Panc1 (cell line): Measurements from ENCODE around the gene PGF.

Experiments used
- POLR2AphosphoS5 ChIP-seq: IDR thresholded peaks from 2 replicates; pipeline ENCODE4 v1.6.1; 2012; ENCODE audit warnings: mild to moderate bottlenecking, low read depth, low read length, moderate library complexity
- REST ChIP-seq, 2 experiments: IDR thresholded peaks; 2 replicates each; pipeline ENCODE4 v1.6.1; 2011 to 2012; ENCODE audit warnings: low read depth in 2 of 2, control low read depth in 1 of 2, low read length in 1 of 2, mild to moderate bottlenecking in 1 of 2, moderate library complexity in 1 of 2; ENCODE audit not compliant: insufficient read depth in 1 of 2
- SIN3A ChIP-seq: IDR thresholded peaks from 2 replicates; pipeline ENCODE4 v1.6.1; 2012; ENCODE audit warnings: low read depth, mild to moderate bottlenecking, low read length, moderate library complexity, borderline replicate concordance; ENCODE audit not compliant: insufficient read depth
- TF ChIP-seq, protein P1 (sequence below): fragments of 450-650 bp; IDR thresholded peaks from 2 replicates; pipeline ENCODE4 v1.5.1; 2017; ENCODE audit warnings: mild to moderate bottlenecking

DNA sequence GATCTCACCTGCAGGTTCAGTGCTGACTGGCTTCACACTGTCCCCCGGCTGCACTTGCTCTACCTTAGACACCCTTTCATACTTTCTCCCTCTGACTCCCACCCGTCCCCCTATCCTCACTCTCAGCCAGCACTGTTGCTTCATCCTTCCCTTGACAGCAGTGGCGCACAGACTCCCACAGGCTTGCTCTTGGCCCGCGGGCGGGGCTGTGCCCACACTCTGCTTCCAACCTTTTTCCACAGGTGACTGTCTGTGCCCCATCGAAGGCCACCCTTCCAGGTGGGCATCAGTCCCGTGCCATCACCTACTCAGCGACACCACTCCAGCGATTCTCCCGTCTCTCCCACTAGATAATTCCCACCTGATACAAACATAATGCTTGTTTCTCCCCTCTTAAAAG is 31.3 kb downstream of the PGF start:
- TF ChIP-seq REST (IDR thresholded peaks at IDR 0.05; ENCODE audit: insufficient read depth in 1 of 2, low read depth in 2 of 2, low read length in 1 of 2), result no peak
- TF ChIP-seq, protein P1, sequence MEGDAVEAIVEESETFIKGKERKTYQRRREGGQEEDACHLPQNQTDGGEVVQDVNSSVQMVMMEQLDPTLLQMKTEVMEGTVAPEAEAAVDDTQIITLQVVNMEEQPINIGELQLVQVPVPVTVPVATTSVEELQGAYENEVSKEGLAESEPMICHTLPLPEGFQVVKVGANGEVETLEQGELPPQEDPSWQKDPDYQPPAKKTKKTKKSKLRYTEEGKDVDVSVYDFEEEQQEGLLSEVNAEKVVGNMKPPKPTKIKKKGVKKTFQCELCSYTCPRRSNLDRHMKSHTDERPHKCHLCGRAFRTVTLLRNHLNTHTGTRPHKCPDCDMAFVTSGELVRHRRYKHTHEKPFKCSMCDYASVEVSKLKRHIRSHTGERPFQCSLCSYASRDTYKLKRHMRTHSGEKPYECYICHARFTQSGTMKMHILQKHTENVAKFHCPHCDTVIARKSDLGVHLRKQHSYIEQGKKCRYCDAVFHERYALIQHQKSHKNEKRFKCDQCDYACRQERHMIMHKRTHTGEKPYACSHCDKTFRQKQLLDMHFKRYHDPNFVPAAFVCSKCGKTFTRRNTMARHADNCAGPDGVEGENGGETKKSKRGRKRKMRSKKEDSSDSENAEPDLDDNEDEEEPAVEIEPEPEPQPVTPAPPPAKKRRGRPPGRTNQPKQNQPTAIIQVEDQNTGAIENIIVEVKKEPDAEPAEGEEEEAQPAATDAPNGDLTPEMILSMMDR, result no peak
- no peak for TF ChIP-seq POLR2AphosphoS5
- no peak for TF ChIP-seq SIN3A
